ENCODE data around the gene HCN4.

- TF ChIP-seq CTCF (IDR thresholded peaks at IDR 0.05) (no peak), POLR2A (IDR thresholded peaks at IDR 0.05) (no peak), POLR2AphosphoS5 (IDR thresholded peaks at IDR 0.05) (no peak), EP300 (IDR thresholded peaks at IDR 0.05) (no peak)
These were observed 34.4 kb upstream of the HCN4 start for GRCh38 chr15:73403171-73403570.
